ENCODE measurements around the gene RNU11.

DNA sequence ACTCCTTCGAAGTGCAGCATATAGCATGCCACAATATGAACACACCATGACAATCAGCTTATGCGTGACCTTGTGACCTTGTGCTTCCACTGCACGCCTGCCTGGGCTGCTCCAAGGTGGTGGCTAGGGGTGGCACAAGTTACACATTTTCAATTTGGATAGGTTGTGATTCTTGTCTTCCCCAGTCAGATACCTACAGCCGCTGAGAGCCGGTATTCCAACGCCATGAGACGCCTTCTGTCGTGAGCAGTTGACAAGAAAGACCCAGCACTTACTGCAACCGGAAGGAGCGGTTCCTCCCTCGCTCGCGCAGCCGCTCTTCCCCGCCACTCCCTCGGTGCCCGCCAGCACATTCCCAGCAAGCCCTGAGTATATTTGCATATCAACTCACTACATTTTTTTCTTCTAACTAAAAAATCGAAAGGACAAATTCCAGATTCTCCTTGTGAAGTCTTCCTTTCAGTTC is 359 bp upstream of the RNU11 start:
- TF ChIP-seq, protein P1, sequence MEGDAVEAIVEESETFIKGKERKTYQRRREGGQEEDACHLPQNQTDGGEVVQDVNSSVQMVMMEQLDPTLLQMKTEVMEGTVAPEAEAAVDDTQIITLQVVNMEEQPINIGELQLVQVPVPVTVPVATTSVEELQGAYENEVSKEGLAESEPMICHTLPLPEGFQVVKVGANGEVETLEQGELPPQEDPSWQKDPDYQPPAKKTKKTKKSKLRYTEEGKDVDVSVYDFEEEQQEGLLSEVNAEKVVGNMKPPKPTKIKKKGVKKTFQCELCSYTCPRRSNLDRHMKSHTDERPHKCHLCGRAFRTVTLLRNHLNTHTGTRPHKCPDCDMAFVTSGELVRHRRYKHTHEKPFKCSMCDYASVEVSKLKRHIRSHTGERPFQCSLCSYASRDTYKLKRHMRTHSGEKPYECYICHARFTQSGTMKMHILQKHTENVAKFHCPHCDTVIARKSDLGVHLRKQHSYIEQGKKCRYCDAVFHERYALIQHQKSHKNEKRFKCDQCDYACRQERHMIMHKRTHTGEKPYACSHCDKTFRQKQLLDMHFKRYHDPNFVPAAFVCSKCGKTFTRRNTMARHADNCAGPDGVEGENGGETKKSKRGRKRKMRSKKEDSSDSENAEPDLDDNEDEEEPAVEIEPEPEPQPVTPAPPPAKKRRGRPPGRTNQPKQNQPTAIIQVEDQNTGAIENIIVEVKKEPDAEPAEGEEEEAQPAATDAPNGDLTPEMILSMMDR (IDR thresholded peaks at IDR 0.05), result no peak
- TF ChIP-seq ZFX (IDR thresholded peaks at IDR 0.05; ENCODE audit: borderline replicate concordance), result no peak

Data from 22Rv1 (cell line).